Central memory CD8-positive, alpha-beta T cell (primary cell): ENCODE results near the gene NPSR1.

Experiments
- ATAC-seq: fragments of 150-1000 bp; cut with Tn5 transposase; replicated peaks from 2 replicates; pipeline ENCODE4 v1.10.0; 2022; ENCODE audit warnings: mild to moderate bottlenecking, moderate FRiP score, moderate number of reproducible peaks; ENCODE audit not compliant: poor library complexity, severe bottlenecking; ENCODE audit errors: extremely low read depth
- DNase-seq, 2 donors: peaks; one replicate each; pipeline ENCODE4 v3.0.0; 2021; ENCODE audit warnings: low spot score in 2 of 2
- H3K27ac Mint-ChIP-seq: one replicate; pipeline ENCODE4 v1.8.0; 2022; ENCODE audit warnings: low read depth, mild to moderate bottlenecking, moderate library complexity, mixed read lengths
- H3K27me3 Mint-ChIP-seq: one replicate; pipeline ENCODE4 v1.8.0; 2022; ENCODE audit warnings: mixed read lengths
- H3K36me3 Mint-ChIP-seq: one replicate; pipeline ENCODE4 v1.8.0; 2022; ENCODE audit warnings: mild to moderate bottlenecking, moderate library complexity, mixed read lengths; ENCODE audit not compliant: insufficient read depth
- H3K4me1 Mint-ChIP-seq: one replicate; pipeline ENCODE4 v1.8.0; 2022; ENCODE audit warnings: mixed read lengths
- H3K4me3 Mint-ChIP-seq: one replicate; pipeline ENCODE4 v1.8.0; 2022; ENCODE audit warnings: mild to moderate bottlenecking, moderate library complexity, mixed read lengths
- H3K9me3 Mint-ChIP-seq: one replicate; pipeline ENCODE4 v1.8.0; 2022; ENCODE audit warnings: mixed read lengths

The NPSR1 gene

DNA sequence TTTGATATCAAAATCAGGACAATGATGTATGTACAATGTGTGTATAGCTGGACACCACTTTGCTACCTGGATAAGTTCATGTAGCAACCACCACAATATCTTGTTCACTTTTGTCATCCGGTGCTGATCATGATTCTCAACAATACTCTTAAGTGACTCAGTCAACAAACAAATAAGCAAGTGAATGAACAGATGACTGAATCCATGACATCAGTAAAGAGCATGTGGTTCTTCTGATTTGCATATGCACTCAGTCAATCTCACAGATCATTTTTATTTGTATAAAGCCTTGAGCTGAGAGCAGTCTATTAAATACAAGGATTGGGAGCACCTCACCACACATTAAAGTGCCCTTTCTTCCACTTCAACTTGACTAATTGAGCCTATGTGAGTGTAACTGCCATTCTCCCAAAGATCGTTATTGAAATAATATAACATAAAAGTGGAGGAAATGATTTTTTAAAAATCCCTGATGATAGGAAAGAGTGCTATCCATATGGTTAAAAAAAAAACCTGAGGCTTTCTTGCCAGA, 69.5 kb downstream of the NPSR1 start:
- Mint-ChIP-seq H3K27ac (no peak overlapping the region), H3K4me3 (no peak overlapping the region), H3K9me3 (no peaks in the 10 kb centered on the region), H3K4me1 (peaks cover 14% of the 10 kb centered on the region), H3K36me3 (peaks cover 2% of the 10 kb centered on the region), H3K27me3 (no peaks in the 10 kb centered on the region)
- DNase-seq (no peak), ATAC-seq (no peak)

DNA sequence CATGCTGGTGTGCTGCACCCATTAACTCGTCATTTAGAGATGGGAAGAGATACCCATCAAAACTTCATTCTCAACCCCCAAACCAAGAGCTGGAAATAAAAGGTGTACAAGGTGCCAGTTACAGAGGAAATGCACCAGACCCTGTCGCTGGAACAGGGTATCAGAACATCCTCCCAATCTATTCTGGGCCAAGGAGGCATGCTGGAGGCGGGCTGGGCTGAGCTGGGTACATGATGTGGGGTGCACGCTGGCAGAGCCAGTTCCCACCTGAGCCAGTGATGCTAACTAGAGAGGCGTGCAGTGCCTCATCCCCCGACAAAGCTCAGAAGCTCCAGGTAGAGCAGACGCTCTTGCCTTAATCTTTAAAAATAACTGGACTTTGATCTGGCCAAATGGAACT, 70.1 kb downstream of the NPSR1 start:
- H3K27ac Mint-ChIP-seq: no peak overlapping the region
- no peaks in the 10 kb centered on the region for H3K9me3 Mint-ChIP-seq
- ATAC-seq: no peak
- no peak for DNase-seq
- peaks cover 2% of the 10 kb centered on the region for H3K36me3 Mint-ChIP-seq
- no peak overlapping the region for H3K4me3 Mint-ChIP-seq
- H3K27me3 Mint-ChIP-seq: no peaks in the 10 kb centered on the region
- peaks cover 9% of the 10 kb centered on the region for H3K4me1 Mint-ChIP-seq

DNA sequence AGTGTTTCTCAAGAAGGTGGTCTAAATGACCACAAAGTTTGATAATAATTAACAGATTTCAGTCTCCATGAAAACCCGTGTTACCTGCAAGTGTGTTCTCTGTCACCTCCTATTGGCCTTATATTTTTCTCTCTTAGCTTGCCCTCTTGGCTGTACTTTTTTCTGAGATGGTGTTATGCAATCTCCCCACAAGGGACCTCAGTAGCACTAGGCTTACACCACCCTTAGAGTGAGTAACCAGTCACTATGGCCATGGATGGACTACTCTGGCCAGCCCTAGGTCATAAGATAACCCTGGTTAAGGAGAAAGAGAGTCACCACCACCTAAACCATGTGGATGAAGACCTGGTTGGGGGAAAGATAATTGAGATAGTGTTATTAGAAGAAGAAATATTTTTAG, 76.8 kb downstream of the NPSR1 start:
- H3K4me3 Mint-ChIP-seq: no peak overlapping the region
- H3K27me3 Mint-ChIP-seq: no peaks in the 10 kb centered on the region
- H3K9me3 Mint-ChIP-seq: no peaks in the 10 kb centered on the region
- H3K27ac Mint-ChIP-seq: peak overlapping the region; percentile 5
- peaks cover 2% of the 10 kb centered on the region for H3K36me3 Mint-ChIP-seq
- ATAC-seq (no peak), DNase-seq (no peak)
- H3K4me1 Mint-ChIP-seq: no peaks in the 10 kb centered on the region

DNA sequence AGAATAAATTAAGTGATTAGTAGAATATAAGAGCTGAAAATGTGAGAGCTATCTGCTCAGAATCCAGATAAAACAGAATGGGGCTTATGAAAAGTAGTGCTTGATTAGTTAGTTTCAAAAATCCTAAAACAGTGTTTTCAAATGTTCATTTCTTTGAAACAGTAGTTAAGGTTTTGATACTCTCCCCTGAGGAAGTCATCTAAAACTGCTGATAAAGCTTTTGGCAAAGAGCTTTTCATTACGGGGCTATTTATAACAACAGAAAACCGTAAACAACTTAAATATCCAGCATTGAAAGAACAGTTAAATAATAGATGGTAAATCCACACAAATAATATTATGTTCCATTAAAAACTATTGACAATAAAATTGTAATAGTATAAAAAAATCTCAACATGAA, 77.5 kb downstream of the NPSR1 start:
- Mint-ChIP-seq H3K4me1 (no peaks in the 10 kb centered on the region), H3K27ac (no peak overlapping the region), H3K4me3 (no peak overlapping the region), H3K27me3 (no peaks in the 10 kb centered on the region), H3K9me3 (no peaks in the 10 kb centered on the region), H3K36me3 (peaks cover 2% of the 10 kb centered on the region)
- no peak for DNase-seq
- ATAC-seq: no peak

DNA sequence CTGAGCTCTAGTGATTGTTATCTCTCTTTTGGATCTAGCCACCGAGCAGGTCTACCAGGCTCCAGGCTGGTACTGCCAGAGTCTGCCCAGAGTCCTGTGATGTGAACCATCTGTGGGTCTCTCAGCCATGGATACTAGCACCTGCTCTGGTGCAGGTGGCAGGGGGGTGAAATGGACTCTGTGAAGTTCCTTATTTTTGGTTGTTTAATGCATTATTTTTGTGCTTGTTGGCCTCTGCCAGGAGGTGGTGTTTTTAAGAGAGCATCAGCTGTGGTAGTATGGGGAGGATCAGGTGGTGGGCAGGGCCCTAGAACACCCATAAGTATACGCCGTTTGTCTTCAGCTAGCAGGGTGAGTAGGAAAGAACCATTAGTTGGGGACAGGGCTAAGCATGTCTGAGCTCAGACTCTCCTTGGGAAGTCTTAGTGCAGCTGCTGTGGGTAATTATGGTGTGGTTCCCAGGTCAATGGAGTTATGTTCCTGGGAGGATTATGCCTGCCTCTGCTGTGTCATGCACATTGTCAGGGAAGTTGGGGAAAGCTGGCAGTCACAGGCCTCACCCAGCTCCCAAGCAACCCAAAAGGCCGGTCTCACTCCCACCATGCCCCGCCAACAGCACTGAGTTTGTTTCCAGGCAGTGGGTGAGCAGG, 81.8 kb downstream of the NPSR1 start:
- H3K36me3 Mint-ChIP-seq: peaks cover 2% of the 10 kb centered on the region
- no peak overlapping the region for H3K4me3 Mint-ChIP-seq
- no peaks in the 10 kb centered on the region for H3K4me1 Mint-ChIP-seq
- H3K9me3 Mint-ChIP-seq: peaks cover 7% of the 10 kb centered on the region
- DNase-seq: no peak
- H3K27ac Mint-ChIP-seq: no peak overlapping the region
- peaks cover 36% of the 10 kb centered on the region for H3K27me3 Mint-ChIP-seq
- no peak for ATAC-seq

DNA sequence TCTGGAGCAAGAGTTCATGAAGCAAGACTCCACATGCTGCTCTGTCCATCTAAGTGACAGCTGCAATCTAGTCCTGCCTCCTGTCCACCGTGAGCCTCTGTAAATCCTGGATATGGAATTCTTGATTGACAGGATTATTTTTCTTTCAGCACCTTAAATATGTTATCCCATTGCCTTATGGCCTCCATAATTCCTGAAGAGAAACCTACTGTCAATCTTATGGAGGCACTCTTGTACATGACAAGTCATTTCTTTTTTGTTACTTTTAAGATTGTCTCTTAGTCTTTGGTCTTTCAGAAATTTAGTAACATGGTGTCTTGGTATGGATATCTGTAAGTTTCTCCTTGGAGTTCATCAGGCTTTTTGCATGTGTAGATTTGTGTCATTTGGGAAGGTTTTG, 82.8 kb downstream of the NPSR1 start:
- ATAC-seq: no peak
- no peak overlapping the region for H3K4me3 Mint-ChIP-seq
- no peak overlapping the region for H3K27ac Mint-ChIP-seq
- H3K27me3 Mint-ChIP-seq: peaks cover 40% of the 10 kb centered on the region
- no peak for DNase-seq
- H3K9me3 Mint-ChIP-seq: peaks cover 7% of the 10 kb centered on the region
- no peaks in the 10 kb centered on the region for H3K4me1 Mint-ChIP-seq
- peaks cover 2% of the 10 kb centered on the region for H3K36me3 Mint-ChIP-seq

DNA sequence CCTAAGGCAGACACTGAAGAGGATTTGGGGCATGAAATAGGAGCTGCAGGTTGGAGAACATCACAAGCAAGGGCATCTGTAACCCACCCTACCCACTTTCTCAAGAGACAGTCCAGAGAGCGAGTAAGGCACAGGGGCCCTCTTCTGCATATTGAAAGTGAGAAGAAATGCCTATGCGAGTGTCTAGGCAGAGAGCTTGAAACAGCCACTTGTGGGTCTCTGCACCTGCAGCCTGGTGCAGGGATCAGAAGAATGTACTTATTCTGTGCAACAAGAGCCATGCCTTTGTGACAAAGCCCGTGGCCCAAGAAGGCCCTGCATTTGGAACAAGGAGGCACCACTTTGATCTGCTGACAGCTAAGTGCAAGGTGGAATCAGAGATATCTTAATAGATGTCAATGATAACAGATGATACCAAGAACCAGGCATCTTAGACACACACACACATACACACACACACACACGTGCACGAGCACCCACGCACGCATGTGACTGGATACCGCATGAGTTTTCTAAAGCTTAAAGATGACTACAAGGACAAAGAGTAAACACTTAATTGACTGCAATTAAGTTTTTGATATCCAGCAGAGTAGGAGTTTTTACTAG, 89.3 kb downstream of the NPSR1 start:
- H3K27me3 Mint-ChIP-seq: peaks cover 36% of the 10 kb centered on the region
- H3K27ac Mint-ChIP-seq: no peak overlapping the region
- H3K4me1 Mint-ChIP-seq: no peaks in the 10 kb centered on the region
- H3K36me3 Mint-ChIP-seq: no peaks in the 10 kb centered on the region
- peaks cover 7% of the 10 kb centered on the region for H3K9me3 Mint-ChIP-seq
- ATAC-seq (no peak), DNase-seq (no peak)
- no peak overlapping the region for H3K4me3 Mint-ChIP-seq

DNA sequence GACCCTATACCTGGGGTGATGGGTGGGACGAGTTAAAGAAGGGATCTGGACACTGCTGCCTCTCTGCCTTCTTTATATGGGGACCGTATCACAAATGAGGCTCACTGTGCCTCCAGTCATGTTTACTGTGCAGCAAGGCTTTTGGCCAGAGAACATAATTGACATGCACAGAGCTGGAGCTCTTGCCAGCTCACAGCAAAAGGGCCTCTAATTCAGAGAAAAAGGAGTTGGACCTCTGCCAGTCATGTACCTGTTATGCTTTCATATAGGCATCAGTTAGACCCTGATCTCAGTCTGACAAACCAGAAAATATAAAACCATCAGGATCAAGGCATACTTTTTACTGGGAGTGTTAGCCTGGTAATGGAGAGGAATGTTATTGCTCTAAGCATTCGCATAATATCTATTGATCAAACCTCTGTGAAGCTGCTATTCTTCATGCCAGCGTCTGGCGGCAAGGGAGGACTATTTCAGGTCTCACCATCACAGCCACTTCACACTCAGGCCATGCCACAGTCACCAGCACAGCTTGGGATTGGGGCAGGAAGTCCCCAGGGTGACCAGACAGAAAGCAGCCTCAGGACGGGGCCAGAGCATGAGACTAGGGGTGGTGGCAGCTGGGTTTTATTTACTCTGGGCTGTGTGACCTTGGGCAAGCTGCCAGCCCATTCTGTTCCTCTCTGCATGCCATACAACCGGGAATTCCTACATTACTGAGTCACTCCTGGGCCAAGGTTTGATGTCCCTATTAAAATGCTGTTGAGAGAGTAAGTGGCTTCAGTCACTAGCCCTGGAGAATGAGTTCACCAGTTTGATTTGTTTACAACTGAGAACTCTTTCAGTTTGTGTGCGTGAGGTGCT, 90.1 kb downstream of the NPSR1 start:
- no peaks in the 10 kb centered on the region for H3K4me1 Mint-ChIP-seq
- peaks cover 4% of the 10 kb centered on the region for H3K9me3 Mint-ChIP-seq
- DNase-seq (no peak), ATAC-seq (no peak)
- peaks cover 28% of the 10 kb centered on the region for H3K27me3 Mint-ChIP-seq
- H3K36me3 Mint-ChIP-seq: no peaks in the 10 kb centered on the region
- no peak overlapping the region for H3K4me3 Mint-ChIP-seq
- H3K27ac Mint-ChIP-seq: no peak overlapping the region

DNA sequence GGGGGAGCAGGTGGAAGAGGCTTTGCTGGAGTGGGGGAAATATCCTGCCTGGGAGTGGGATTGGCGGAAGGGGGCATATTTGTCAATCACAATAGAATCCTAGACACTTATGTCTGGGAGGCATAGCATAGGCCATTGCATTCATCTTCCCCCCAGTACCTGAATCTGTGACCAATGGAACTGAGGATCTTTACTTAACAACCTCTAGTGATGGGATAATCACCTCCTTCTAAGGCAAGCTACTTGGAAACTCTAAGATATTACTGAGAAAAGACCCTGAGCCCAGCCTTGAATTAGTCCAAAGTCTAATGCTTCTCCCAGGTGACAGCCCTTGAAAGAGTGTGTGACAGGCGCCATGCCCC, 90.7 kb downstream of the NPSR1 start:
- no peak for ATAC-seq
- no peaks in the 10 kb centered on the region for H3K9me3 Mint-ChIP-seq
- peaks cover 22% of the 10 kb centered on the region for H3K27me3 Mint-ChIP-seq
- H3K27ac Mint-ChIP-seq: no peak overlapping the region
- H3K4me3 Mint-ChIP-seq: no peak overlapping the region
- H3K4me1 Mint-ChIP-seq: no peaks in the 10 kb centered on the region
- no peak for DNase-seq
- no peaks in the 10 kb centered on the region for H3K36me3 Mint-ChIP-seq

DNA sequence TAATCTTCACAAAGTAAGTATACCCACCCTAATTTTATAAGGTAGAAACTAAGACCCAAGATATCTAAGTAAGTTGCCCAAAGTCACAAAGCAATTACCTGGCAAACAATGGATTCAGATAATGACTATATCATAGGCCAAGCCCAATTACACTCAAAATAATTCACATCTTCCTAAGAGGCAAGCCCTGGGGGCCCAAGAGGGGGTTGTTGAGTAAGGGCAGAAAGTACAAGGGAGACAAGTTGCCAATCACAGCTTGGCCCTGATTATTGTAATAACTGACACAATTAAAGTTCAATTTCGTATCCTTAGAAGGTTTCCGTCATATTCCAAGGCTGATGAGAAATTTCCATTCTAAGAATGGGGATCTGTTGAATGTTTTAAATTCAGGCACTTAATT, 91.4 kb downstream of the NPSR1 start:
- Mint-ChIP-seq H3K4me1 (no peaks in the 10 kb centered on the region), H3K27ac (no peak overlapping the region), H3K4me3 (no peak overlapping the region), H3K36me3 (no peaks in the 10 kb centered on the region), H3K9me3 (no peaks in the 10 kb centered on the region), H3K27me3 (peaks cover 17% of the 10 kb centered on the region)
- DNase-seq (no peak), ATAC-seq (no peak)

DNA sequence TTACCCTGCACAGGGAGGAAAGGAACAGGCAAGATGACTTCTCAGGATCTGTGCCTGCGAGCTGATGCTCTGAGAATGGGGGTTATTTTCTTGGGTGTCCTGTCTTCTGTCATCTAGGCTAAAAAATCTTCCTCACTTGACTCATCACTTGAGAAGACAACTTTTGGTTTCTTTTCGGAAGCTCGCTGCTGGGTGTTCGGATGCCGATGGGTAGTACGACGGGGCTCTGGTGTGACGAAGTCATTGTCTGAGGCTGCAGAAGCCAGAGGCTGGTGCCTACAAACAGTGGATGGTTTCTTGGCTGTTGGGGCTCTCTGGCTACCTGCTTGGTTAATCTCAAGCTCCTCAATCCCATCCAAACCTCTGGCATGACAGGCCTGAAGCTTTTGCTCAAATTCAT, 92.2 kb downstream of the NPSR1 start:
- no peak overlapping the region for H3K4me3 Mint-ChIP-seq
- DNase-seq (no peak), ATAC-seq (no peak)
- no peaks in the 10 kb centered on the region for H3K36me3 Mint-ChIP-seq
- H3K27me3 Mint-ChIP-seq: peaks cover 10% of the 10 kb centered on the region
- H3K9me3 Mint-ChIP-seq: no peaks in the 10 kb centered on the region
- no peaks in the 10 kb centered on the region for H3K4me1 Mint-ChIP-seq
- no peak overlapping the region for H3K27ac Mint-ChIP-seq

DNA sequence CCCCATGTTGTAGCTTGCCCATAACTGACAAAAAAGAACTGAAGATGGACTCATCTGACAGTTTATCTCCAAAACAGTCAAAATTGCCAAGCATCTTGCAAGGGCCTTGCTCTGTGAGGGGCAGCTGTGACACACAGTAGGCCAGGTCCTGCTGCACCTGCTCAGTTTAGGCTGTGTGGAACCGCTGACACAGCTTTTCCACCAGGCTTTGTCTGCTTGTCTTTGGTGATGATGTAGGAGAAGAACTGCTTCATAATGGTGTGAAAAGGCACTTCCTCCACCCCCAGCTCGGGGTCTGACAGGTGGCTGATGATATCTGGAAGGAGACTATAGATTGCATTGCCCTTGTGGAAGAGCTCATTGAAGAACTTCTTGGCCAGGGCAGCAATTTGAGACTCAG, 92.6 kb downstream of the NPSR1 start:
- Mint-ChIP-seq H3K4me1 (no peaks in the 10 kb centered on the region), H3K36me3 (no peaks in the 10 kb centered on the region), H3K4me3 (no peak overlapping the region), H3K27me3 (peaks cover 10% of the 10 kb centered on the region), H3K9me3 (no peaks in the 10 kb centered on the region), H3K27ac (no peak overlapping the region)
- DNase-seq (no peak), ATAC-seq (no peak)
